Lower lobe of right lung (tissue), 2 donors: ENCODE results near the gene SVEP1. TPM values are rescaled to one million over a fixed set of nuclear protein-coding genes. Genes with fewer than 3 reads are reported as not detected.

Experiments used
- ATAC-seq, 2 donors: fragments of 200-7000 bp; cut with Tn5 transposase; one replicate each; pipeline ENCODE4 v1.9.1; 2020 to 2022; ENCODE audit warnings: mild to moderate bottlenecking in 2 of 2, moderate library complexity in 2 of 2
- DNase-seq: peaks from one replicate; pipeline ENCODE4 v3.0.0-alpha.2; 2020
- H3K27ac ChIP-seq: fragments of 200-600 bp; one replicate; pipeline ENCODE4 v1.8.0; 2022
- H3K27me3 ChIP-seq: fragments of 200-600 bp; one replicate; pipeline ENCODE4 v1.8.0; 2022; ENCODE audit warnings: low read depth
- H3K36me3 ChIP-seq: fragments of 200-600 bp; one replicate; pipeline ENCODE4 v1.8.0; 2022; ENCODE audit warnings: mild to moderate bottlenecking
- H3K4me1 ChIP-seq: fragments of 200-600 bp; one replicate; pipeline ENCODE4 v1.8.0; 2022
- H3K4me3 ChIP-seq: fragments of 200-600 bp; one replicate; pipeline ENCODE4 v1.8.0; 2022; ENCODE audit warnings: mild to moderate bottlenecking
- H3K9me3 ChIP-seq: fragments of 200-600 bp; one replicate; pipeline ENCODE4 v1.8.0; 2022
- CTCF ChIP-seq: fragments of 200-600 bp; IDR thresholded peaks from one replicate; pipeline ENCODE4 v1.8.0; 2022; ENCODE audit warnings: antibody characterized with exemption, mild to moderate bottlenecking
- intact Hi-C: fragments of 100-400 bp; cut with DNase I; formaldehyde crosslinking; loops from one replicate; pipeline ENCODE4 v1.11.0; 2022
- total RNA-seq: library from RNA; stranded (reverse); fragmentation: NEBNext Ultra II Directional; extraction: Animal tissue kit (Norgen Biotek cat#: 25700); gene quantifications from one replicate; pipeline ENCODE4 v1.2.1, GENCODE V29; 2021
- donor health status: DM: no; HTN: yes; CAD: no; lungs with severe emphysema.

Gene SVEP1
- total RNA-seq, 1 donor from 2014 or later = 55.9 TPM

GRCh38 chr9:110328763-110329162, 250.8 kb downstream of the SVEP1 start:
- Histone ChIP-seq H3K9me3 (no peaks in the 10 kb centered on the region), H3K36me3 (no peaks in the 10 kb centered on the region), H3K27me3 (no peaks in the 10 kb centered on the region), H3K27ac (no peak overlapping the region), H3K4me3 (no peak overlapping the region), H3K4me1 (no peaks in the 10 kb centered on the region)
- no peak for ATAC-seq
- no peak for TF ChIP-seq CTCF
- intact Hi-C loops = no loop called here
- no peak for DNase-seq

GRCh38 chr9:110327716-110328115, 251.8 kb downstream of the SVEP1 start:
- Histone ChIP-seq H3K9me3 (no peaks in the 10 kb centered on the region), H3K27me3 (no peaks in the 10 kb centered on the region), H3K36me3 (no peaks in the 10 kb centered on the region), H3K4me1 (no peaks in the 10 kb centered on the region), H3K4me3 (no peak overlapping the region), H3K27ac (no peak overlapping the region)
- ATAC-seq = no peak
- no peak for DNase-seq
- TF ChIP-seq CTCF = no peak
- intact Hi-C loops = no loop called here

DNA sequence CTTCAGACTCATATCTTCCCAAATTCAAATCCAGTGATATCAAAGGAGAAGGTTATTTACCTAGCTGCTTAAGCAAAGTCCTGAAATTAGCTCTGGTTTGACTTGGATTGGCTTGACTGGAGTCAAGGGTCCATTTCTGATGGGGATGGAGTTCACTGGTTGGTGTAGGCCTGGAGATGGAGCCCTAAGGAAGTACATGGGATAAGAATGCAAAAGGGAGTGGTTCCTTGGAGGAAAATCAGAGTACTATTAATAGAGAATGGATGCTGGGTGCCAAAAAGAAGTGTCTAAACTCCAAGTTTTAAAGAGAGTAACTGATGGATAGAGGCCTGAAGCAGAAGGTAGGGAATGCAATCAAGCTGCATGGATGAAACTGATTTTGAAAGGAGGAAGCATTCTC, 255.7 kb downstream of the SVEP1 start:
- Histone ChIP-seq H3K4me1 (no peaks in the 10 kb centered on the region), H3K4me3 (no peak overlapping the region), H3K9me3 (no peaks in the 10 kb centered on the region), H3K36me3 (no peaks in the 10 kb centered on the region), H3K27me3 (no peaks in the 10 kb centered on the region), H3K27ac (no peak overlapping the region)
- TF ChIP-seq CTCF = no peak
- no peak for ATAC-seq
- DNase-seq = no peak
- intact Hi-C loops = no loop called here

DNA sequence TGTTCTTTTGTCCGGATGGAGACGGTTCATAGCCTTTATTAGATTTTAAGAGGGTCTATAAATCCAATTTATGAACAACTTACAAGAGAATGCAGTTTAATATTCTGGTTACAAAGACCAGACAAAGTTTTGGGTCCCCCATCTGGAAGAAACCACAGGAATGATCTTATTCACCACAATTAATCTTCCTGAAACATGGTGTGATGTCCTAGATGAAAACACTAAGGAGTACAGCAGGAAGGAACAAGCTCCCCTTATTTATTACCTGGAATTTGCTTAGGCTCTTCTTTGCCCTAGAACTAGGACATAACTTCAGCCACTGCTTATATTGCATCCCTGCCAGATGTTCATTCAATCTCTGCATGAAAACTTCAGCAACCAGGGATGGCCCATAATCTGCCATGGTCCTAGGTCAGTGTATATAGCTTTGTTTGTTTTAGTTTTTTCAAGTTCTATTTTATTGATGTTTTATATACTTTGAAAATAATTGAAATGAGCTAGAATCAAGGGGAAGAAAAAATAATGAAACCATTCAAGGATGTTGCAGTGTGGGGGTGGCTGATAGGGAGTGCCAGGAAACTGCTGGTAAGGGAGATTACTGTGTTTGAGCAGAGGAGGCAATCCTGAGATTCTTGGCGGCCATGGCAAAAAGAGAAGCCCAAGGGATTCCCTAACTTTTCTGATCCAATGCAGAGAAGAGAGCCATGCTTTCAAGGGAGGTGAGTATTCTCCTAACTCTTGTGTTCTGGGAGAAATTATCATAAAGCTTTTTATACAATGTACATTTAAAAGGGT, 258.7 kb downstream of the SVEP1 start:
- Histone ChIP-seq H3K27ac (no peak overlapping the region), H3K4me3 (no peak overlapping the region), H3K27me3 (no peaks in the 10 kb centered on the region), H3K9me3 (no peaks in the 10 kb centered on the region), H3K4me1 (peaks cover 7% of the 10 kb centered on the region), H3K36me3 (no peaks in the 10 kb centered on the region)
- intact Hi-C loops = no loop called here
- TF ChIP-seq CTCF = no peak
- ATAC-seq (no peak), DNase-seq (no peak)

DNA sequence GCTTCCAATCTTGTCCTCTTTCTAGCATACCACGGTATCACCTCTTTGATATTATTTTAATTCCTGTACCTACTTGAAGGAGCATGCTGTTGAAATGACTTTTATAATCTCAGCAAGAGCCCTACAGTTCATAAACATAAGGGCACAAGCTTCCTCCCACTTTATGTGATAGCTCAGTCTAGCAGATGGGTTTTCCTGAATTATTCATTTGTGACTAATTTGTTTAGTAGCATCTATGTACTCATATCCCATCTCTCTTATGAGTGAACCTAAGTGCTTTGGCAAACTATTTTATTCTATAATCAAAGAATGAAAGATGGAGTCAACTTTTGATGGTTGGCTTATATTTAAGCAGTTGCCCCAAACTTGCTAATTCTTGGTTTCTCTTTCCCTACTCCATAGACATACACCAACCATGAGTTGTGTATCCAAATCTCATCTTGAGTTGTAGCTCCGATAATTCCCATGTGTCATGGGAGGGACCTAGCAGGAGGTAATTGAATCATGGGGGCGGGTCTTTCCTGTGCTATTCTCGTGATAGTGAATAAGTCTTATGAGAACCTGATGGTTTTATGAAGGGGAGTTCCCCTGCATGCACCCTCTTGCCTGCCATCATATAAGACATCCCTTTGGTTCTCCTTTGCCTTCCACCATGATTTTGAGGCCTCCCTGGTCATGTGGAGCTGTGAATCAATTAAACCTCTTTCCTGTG, 259.6 kb downstream of the SVEP1 start:
- H3K27ac ChIP-seq = no peak overlapping the region
- H3K27me3 ChIP-seq = no peaks in the 10 kb centered on the region
- no peak overlapping the region for H3K4me3 ChIP-seq
- intact Hi-C loops = no loop called here
- H3K4me1 ChIP-seq = peaks cover 7% of the 10 kb centered on the region
- no peaks in the 10 kb centered on the region for H3K9me3 ChIP-seq
- DNase-seq = no peak
- no peaks in the 10 kb centered on the region for H3K36me3 ChIP-seq
- no peak for TF ChIP-seq CTCF
- no peak for ATAC-seq
